GM19468 (cell line): ENCODE data around the gene OSBPL2.

Experiments used
- ATAC-seq: cut with Tn5 transposase; IDR thresholded peaks from one replicate; pipeline ENCODE4 v1.9.1; 2021; ENCODE audit warnings: mild to moderate bottlenecking, moderate library complexity, moderate number of reproducible peaks; ENCODE audit not compliant: unreplicated experiment; ENCODE audit errors: extremely low read depth

Gene OSBPL2

DNA sequence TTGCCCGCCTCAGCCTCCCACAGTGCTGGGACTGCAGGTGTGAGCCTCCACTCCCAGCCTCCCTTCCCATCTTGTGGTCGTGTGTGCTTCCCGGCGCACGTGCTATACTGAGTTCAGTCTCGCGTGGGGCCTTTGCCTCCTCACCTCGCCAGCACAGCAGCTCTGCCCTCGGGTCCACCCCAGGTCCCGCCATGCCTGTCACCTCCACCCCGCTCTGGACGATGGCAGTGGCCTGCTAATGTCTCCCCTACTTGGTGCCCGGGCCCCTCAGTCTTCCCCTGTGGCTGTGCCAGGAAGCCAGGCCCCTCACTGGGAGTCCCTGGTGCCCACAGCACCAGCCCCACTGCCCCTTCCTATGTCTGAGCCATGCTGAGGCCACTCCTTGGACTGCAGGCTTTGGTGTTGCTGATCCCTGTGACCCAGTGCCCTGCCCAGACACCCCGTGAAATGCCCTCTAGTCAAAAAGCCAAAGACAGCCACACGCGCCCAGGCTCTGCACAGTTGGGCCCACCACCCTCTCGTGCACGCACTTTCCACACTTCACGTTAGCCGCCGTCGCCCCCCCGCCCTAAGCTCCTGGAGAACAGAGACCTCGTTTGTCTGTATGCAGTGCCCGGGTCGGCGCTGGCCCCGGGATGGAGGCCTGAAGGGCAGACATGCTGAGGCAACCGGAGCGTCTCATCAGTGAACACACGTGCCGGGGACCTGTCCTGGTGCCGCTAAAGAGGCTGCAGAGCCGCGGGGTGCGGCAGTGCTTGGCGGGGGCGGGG lies 32.5 kb upstream of the OSBPL2 start:
- ATAC-seq, result no peak

DNA sequence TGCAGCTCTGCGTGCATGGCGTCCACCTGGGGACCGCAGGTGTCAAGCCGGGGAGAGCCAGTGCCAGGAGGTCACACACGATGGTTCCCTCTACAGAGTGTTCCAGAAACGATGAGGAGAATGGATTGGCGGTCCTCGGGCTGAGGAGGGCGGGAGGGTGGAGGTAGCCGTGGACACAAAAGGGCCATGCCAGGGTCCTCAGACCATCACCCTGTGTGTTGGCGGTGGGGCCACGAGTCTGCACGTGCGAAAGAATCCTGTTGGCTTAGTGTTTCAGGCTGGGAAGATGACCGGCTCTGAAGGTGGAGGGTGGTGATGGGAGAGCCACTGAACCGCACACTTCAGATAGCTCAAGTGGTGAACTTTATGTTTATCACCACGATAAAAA lies 31.9 kb upstream of the OSBPL2 start:
- ATAC-seq, result no peak

DNA sequence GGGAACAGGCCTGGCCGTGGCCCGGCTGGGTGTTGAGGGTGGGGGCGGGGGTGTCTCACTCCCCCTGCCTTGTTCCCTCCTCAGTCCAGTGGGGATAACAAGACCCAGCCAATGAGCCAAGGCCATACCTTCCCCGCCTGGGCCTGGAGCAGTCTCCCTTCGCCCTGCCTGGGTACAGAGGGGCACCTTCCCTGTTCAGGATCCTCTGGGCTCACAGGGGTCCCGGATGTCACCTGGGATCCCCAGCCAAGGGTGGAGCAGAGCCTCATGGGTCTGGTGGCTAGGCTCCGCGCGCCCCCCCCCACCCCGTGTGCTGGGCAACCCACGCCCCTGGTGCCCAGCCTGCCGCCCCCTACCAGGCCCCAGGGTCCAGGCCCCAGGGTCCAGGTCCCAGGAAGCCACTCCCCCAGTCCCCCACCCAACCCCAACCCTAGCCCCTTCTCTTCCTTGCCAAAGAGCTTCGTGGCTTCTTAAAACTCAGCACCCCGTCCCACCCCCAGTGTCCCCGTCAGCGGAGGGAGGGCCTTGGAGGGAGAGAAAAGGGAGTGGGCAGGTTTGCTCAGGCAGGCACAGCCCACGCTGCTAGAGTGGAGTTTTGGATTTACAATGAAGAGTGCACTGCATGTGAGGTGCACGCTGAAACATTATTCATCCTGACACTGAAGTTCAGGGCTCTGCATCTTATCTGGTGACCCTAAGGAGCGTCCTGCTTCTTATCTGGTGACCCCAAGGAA lies 30.1 kb upstream of the OSBPL2 start:
- no peak for ATAC-seq

DNA sequence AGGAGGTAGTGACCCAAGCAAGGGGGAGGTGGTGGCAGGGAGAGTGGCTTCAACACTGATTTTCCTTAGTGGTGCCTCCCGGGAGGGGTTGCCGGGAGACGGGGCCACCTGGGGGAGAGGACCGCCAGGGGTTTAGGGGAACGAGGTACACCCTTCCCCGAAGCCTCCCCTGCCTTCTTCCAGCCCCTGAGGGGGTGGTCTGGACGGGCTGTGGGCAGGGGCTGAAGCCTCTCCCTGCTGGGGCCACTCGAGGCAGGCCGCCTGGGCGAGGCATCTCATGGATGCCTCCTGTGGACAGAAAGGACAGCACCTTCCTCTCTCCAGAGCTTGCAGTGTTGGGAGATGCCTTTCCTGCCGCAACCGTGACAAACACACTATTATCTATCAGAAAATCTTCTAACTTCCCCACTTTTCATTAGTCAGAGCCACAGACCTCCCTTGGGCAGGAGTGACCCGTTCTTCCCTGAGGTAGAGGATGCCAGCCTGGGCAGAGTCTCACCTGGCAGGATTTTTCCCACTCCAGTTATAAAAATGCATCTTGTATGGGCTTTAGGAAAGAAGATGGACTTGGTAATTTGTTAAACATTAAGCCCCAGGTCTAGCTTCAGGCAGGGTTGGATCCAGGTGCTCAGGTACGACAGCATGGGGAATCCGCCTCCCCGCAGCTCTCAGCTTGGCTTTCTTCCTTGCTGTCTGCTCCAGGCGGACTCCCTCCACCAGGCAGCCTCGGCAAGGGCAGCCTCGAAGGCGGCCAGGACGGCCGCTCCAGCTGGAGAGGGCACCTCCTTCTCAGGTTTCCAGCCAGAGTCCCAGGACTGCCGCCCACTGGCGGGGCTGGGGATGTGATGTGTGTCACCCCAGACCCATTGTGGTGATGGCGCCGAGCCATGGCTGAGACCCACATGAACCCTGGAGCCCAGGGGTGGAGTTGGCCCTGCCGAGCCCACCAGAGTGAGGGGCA lies 29.2 kb upstream of the OSBPL2 start:
- no peak for ATAC-seq

GRCh38 chr20:62209850-62210495 lies 28.3 kb upstream of the OSBPL2 start:
- no peak for ATAC-seq

DNA sequence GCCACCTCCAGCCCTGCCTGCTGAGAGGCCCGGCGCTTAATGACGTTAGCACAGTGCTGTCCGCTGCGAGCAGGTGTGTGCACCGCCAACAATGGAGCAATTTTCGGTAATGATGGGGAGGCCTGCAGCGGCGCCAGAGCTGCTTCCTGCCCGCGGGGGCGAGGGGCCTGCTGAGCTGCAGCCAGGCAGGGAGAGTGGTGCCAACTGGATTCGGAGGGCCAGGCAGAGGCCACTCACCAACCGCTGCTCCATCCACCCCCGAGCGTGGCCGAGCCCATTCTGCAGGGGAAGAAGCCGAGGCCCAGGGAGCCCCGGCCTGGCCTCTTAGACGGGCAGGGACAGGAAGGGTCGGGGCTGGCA lies 27.8 kb upstream of the OSBPL2 start:
- no peak for ATAC-seq

DNA sequence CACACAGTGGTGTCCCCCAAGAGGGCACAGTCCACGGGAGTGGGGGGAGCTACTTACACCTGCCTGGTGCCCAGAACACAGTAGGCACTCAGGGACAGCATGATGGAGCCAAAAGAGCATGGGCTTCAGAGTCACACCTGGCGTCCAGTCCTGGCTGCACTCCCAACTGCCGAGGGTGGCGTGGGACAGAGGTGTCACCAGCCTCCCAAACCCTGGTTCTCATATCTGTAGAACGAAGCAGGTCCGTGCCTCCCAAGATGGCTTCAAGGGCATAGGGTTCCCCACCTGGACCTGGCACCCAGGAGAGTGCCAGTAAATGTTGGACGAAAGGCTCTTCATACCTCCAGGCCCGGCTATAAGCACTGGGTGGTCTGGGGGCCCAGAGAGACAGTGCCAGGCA lies 27.1 kb upstream of the OSBPL2 start:
- ATAC-seq, result no peak

DNA sequence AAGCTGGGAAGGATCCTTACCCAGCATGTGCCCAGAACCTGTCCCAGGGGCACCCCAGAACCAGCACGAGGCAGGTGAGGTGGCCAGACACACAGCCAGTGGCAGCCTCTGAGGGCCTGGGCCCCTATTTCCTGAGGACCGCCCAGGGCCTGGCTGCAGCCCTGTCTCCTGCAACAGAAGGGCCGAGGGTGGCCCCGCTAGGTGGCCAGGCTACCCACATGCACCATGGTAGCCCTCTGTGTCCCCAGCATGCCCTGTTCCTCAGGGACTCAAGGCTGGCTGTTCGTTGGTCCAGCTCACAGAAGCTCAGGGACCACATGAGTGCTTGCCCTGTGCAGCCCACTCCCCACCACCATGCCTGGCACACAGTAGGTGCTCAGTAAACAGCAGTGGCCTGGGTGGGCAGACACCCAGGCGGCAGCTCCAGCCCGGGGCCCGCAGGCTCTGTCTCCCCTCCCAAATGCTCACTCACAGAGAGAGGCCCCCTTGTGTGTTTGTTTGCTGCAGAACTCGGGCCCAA lies 26.5 kb upstream of the OSBPL2 start:
- ATAC-seq, result no peak

DNA sequence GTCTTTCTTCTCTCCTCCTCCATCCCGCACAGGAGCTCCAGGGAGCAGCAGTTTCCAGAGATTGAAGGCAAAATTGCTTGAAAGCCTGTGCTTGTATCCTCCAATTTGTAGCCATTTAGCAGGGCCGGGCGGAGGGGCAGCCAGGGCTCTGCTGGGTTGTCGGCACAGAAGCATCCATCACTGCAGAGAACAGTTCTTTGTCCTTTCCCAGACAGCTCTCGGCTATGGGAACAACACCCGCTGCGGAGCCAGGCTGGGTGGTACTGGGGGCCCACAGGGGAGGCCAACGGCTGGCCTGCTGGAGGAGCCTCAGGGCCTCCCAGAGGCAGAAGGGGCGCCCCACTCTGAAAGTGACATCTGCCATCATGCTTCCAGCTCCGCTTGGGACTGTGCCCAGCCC lies 26.0 kb upstream of the OSBPL2 start:
- no peak for ATAC-seq

- no peak for ATAC-seq
Observed at GRCh38 chr20:62214067-62214466, 24.3 kb upstream of the OSBPL2 start.

- ATAC-seq, result no peak
Observed at GRCh38 chr20:62215020-62215990, 23.0 kb upstream of the OSBPL2 start.

DNA sequence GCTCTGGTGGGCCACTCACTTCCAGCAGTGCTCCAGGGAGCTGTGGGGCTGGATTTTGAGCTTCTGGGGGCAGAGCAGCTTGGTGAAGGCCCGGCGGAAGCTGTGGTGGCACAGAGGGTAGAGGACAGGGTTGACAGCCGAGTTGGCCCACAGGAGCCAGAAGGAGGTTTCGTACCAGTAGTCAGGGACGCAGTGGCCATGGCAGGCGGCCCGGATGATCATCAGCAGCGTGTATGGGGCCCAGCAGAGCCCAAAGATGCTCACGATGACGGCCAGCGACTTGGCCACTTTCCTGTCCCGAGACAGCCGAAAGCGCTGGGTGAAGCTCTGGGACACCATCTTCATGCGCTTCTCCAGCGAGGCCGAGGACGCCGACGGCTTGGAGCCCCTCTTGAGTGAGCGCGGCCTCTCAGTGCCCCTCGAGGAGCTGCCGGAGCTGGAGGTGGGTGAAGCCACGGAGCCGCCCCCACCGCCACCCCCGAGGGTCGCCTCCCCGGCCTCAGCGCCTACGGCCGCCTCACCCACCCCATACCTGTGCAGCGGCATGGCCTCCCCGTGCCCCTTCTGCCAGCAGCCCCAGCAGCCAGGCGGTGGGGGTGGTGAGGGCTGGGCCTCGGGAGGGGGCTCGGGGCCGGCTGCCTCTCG lies 22.2 kb upstream of the OSBPL2 start:
- ATAC-seq, result no peak

DNA sequence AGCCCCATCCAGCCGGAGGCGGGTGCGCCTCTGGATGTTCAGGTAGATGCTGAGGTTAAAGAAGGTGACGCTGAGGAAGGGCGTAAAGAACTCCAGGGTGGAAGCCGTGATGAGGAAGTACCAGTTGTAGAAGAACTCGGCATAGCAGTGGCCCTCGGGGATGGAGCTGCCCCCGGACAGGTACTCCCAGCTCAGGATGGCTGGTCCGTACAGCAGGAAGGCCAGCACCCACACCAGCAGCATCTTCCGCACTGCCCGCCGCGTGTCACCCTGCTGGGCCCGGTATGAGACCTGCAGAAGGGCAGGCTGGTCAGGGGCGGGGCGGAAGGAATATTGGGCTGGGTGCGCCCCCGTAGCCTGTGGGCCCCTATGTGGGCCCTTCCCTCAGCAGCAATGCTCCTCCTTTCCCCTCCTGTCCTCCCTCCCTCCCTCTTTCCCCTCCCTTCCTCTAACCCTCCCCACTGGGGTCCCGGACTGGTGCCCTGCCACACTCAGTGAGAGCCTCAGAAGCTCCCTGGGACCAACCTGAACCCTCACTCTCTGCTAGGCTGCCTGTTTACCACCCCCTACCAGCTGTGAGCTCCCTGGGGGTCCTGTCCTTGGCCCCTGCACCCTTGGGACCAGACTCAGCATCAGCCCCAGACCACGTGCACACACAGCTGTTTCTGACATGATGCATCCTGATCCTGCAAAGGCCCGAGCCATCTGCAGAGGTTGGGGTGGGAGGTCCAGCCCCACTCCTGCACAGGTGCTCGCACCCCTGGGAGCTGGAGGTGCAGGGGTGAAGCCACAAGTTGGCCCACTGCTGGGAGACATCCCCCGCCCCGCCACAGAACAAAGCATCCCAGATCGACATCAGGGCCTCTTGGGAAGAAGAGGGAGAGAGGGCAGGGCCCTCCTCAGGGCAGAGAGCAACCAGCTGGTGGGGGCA lies 21.4 kb upstream of the OSBPL2 start:
- no peak for ATAC-seq

- no peak for ATAC-seq
Observed at GRCh38 chr20:62217913-62218773, 20.2 kb upstream of the OSBPL2 start.

DNA sequence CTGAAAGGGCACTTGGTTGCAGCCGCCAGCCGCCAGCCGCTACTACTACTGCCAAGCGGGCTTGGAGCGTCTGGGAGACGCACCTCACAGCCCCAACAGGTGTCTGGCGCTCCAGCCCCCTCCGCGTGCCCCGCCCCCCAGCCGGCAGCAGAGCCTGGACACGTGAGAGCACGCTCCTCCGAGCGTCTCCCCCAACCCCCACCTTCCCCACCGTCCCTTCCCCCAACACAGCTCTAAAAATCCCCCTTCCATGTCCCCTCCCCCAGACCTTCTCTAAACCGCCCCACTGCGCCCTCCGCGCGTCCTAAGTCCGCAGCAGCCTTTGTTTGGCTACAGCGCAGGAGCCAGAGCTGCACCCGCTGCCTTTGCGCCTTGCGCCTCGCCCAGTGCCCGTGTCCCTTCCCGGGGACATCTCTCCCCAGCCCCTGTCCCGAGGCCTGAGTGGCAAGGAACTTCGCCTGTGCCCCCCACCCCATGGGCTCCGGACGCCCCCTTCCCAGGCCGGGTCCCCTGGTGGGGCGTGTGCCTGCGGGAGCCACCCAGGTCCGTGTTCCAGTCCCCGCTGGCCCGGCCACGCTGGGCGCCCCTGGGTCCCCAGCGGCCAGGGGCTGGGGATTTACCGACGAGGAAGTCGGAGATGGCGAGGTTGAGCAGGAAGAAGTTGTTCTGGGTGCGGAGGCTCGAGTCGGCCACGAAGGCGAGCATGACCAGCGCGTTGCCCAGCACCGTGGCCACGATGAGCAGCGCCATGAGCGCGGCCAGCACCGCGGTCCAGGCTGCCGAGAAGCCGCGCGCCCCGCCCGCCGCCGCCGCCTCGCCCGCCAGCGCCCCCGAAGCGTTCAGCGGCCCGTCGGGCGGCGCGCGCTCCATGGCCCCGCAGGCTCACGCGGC lies 19.0 kb upstream of the OSBPL2 start:
- no peak for ATAC-seq
